Measurements from ENCODE around the gene YPEL2. TPM values are rescaled to one million over a fixed set of nuclear protein-coding genes. Genes with fewer than 3 reads are reported as not detected.

YPEL2 gene
- total RNA-seq, 4 donors from 2014 or later = 55.2 to 65.4 (median 56.1) TPM

DNA sequence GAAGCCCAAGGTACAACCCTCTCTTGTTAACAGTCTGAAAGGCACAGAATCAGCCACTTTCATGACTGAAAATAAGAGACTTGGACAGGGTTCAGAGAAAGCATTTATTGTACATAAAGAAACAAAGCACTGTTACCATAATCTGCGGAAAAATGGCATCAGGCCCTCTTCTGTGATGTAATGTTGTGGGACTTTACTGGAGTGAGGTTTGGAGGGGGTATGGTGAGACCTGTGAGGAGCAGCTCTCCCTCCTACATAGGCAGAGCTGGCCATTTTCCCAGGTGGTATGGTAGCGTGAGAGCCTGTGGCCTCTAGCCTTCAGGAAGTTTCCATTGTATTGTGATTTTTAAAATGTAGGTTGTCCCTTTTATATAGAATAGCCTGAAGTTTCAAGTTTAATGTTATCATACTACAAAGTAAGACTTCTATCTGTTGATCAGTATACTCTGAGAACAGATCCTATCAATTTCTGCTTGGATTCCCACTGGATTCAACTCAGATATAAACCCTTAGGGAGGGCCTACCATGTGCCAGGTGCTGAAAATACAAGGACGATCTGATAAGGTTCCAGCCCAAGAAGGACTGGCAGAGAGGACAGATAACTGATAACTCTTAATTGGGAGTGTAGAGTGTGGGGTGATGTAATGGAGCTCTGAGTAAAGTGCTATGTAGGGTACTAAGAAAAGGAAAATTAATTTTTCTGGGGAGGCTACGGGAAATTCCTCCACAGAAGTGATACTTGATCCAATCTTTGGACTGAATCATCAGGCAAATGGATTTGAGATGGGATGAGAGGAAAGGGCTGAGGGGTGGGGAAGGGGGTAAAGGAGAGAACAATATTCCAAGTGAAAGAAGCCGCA lies 4.1 kb upstream of the YPEL2 start:
- TF ChIP-seq, protein P1, sequence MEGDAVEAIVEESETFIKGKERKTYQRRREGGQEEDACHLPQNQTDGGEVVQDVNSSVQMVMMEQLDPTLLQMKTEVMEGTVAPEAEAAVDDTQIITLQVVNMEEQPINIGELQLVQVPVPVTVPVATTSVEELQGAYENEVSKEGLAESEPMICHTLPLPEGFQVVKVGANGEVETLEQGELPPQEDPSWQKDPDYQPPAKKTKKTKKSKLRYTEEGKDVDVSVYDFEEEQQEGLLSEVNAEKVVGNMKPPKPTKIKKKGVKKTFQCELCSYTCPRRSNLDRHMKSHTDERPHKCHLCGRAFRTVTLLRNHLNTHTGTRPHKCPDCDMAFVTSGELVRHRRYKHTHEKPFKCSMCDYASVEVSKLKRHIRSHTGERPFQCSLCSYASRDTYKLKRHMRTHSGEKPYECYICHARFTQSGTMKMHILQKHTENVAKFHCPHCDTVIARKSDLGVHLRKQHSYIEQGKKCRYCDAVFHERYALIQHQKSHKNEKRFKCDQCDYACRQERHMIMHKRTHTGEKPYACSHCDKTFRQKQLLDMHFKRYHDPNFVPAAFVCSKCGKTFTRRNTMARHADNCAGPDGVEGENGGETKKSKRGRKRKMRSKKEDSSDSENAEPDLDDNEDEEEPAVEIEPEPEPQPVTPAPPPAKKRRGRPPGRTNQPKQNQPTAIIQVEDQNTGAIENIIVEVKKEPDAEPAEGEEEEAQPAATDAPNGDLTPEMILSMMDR (IDR thresholded peaks at IDR 0.05; ENCODE audit: low read depth) = no peak

DNA sequence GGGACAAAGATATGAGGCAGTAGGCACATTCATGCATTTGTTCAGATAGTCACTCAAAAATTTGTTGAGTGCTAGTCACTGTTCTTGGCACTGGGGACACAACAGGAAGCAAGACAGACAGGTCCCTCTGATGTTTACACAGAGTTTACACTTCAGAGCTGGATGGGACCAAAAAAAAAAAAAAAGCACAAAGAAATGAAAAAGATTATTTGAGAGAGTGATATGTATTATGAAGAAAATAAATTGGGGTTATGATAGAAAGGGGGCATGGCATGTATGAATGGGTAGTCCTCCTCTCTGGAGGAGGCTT lies 3.5 kb upstream of the YPEL2 start:
- TF ChIP-seq, protein P1 (IDR thresholded peaks at IDR 0.05; ENCODE audit: low read depth) = no peak

DNA sequence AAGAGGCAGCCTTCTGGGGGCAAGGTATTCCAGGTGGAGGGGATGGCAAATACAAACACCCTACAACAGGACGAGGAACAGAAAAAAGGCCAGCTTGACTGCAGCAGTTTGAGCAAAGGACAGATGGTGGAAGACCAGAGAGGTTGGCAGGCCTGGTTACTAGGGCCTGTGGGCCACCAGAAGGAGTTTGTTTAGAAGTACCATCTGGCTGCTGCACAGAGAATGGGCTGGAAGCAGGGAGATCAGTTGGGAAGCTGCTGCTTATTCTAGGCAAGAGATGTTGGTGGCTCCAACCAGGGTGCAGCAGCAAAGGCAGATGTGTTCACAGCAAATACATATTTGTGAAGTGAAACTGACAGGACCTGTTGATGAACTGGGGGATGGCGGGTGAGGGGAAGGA lies 2.9 kb upstream of the YPEL2 start:
- TF ChIP-seq, protein P1 (IDR thresholded peaks at IDR 0.05; ENCODE audit: low read depth) = no peak

DNA sequence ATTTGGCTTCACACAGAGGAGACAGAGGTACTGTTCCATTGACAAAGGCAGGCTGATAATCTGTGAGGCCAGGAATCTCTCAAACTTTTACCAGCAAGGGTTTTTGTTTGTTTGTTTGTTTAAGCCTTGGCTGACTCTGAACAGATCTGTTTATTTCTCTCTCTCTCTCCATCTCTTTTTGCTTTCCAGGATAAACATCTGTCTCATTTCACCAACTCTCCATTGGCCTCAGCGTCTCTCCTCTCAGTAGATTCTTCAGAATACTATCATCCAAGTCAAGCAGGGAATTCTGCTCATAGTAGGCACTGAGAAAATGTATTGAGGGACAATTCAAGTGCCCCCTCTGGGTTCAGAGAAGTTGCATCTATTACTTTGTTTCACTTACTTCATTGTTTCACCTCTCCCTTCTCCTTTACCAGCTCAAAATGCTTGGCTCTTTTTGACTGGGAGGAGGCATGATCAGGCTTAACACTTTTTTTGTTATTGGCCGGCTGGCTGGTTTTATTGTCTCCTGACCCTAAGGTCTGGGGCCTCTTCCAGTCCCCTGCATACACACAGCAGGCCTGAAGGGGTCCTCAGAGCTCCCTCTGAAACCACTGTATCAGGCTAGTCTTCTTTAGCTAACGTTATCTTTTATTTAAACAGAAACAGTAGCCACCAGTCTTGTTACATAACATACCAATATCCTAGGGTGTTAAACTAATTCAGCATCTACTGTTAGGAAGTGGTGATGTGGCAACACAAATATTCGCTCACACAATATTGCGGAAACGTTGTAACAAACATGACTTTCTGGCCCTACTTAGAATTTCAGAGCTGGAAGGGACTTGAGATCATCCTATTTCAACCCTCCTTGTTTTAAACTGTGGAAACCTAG lies 2.0 kb upstream of the YPEL2 start:
- TF ChIP-seq, protein P1 (IDR thresholded peaks at IDR 0.05; ENCODE audit: low read depth) = no peak

GRCh38 chr17:59330053-59330942 lies 1.2 kb upstream of the YPEL2 start:
- TF ChIP-seq, protein P1 (IDR thresholded peaks at IDR 0.05; ENCODE audit: low read depth) = no peak

- TF ChIP-seq, protein P1 (IDR thresholded peaks at IDR 0.05; ENCODE audit: low read depth) = no peak
Measured at GRCh38 chr17:59331929-59332748, 684 bp downstream of the YPEL2 start.
